Left renal cortex interstitium (tissue), 4 donors: ENCODE data around the gene RFTN2. TPM values are rescaled to one million over a fixed set of nuclear protein-coding genes. Genes with fewer than 3 reads are reported as not detected.
"Not testable (repeated sequence)": the region's sequence is repeated elsewhere in the genome, so short reads cannot be mapped to it uniquely, and the experiment has no call there.

ENCODE experiments used
- DNase-seq, 4 donors: peaks; one replicate each; pipeline ENCODE4 v3.0.0-alpha.2; 2013; ENCODE audit warnings: low read depth in 4 of 4, low spot score in 2 of 4, missing footprints in 1 of 4
- polyA plus RNA-seq, 4 donors: library from polyadenylated mRNA; unstranded; fragments of 120-200 nt; gene quantifications; one replicate each; pipeline ENCODE4 v1.2.1, GENCODE V29; 2013; ENCODE audit not compliant: insufficient read length in 4 of 4

RFTN2 gene
- polyA plus RNA-seq, 4 donors: 17.0 to 23.3 (median 21.2) TPM

GRCh38 chr2:197558393-197558792, 117.0 kb downstream of the RFTN2 start:
- DNase-seq: no peak

- no peak for DNase-seq
Observed at GRCh38 chr2:197556456-197556855, 118.9 kb downstream of the RFTN2 start.

- no peak for DNase-seq
Observed at GRCh38 chr2:197555467-197555866, 119.9 kb downstream of the RFTN2 start.

DNA sequence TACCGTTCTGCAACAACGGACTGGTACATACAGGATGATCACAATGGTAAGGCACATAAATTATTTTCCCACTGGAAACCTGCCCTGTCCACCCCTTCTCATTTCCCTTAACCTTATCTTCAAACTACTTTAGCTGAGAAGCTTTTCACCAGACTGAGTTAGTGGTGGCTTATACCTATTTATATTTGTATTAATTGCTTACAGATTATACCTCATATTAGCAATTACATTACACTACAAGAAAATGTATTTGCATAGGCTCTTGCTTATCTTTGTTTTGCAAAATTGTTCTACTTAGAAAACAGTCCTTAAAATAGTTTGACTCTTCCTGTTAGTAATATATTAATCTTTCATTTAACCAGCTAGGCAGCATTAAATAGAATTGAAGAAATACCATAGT, 124.1 kb downstream of the RFTN2 start:
- DNase-seq: not testable (repeated sequence)

DNA sequence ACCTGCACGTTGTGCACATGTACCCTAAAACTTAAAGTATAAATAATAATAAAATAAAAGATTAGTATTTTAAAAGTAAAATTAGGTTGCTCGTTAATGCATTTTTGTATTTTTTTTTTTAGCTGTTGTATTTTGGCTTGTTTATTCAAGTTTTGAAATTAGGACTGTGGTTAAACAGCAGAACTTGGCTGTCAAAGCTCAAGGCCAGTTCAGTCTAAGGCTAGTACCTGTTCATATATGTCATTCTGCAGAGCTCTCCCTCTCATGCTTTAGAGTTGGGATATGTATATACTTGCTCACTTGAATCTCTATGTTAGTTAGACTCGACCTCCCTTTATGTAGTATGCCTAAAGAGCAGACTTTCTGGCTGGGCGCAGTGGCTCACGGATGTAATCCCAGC, 126.8 kb downstream of the RFTN2 start:
- no peak for DNase-seq

GRCh38 chr2:197547163-197547900, 128.1 kb downstream of the RFTN2 start:
- no peak for DNase-seq

- no peak for DNase-seq
Observed at GRCh38 chr2:197543206-197543605, 132.2 kb downstream of the RFTN2 start.

- no peak for DNase-seq
Observed at GRCh38 chr2:197539734-197540133, 135.7 kb downstream of the RFTN2 start.

DNA sequence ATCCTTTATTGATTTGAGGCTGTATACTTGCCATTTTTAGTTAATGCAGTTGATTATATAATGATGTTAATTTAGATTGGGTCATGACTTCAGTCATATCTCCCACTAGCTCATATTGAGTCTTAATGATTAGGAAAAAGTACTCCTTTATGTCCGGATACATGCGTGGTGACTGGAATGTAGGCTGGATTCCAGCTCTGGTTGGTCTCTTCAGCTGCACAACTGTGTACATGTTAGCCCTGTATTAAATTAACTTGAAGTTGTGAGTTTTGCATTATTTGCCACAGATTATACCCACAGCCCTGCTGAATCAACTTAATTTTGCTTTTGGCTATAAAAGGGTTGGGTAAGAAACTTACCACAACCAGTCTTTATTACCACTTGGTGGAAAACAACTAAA, 137.0 kb downstream of the RFTN2 start:
- no peak for DNase-seq

Other genes starting within 250 kb of the RFTN2 start
- gene SF3B1, start 240.6 kb downstream of the RFTN2 start, polyA plus RNA-seq: 100 to 1,000 TPM; 455 to 654 (median 557) TPM
- gene COQ10B, start 222.0 kb downstream of the RFTN2 start, polyA plus RNA-seq: 10 to 100 TPM; 12.8 to 20.3 (median 16.3) TPM
- gene HSPD1, start 175.7 kb downstream of the RFTN2 start, polyA plus RNA-seq: 100 to 1,000 TPM; 502 to 695 (median 576) TPM
- gene HSPE1, start 175.2 kb downstream of the RFTN2 start, polyA plus RNA-seq: 100 to 1,000 TPM; 213 to 307 (median 255) TPM
- gene MOB4, start 159.5 kb downstream of the RFTN2 start, polyA plus RNA-seq: 10 to 100 TPM; 35.5 to 58.7 (median 47.3) TPM
- 1 to 10 TPM; 7.1 to 8.7 (median 8.0) TPM for gene MARS2, start 29.8 kb upstream of the RFTN2 start, polyA plus RNA-seq
- under 1 TPM in 2 of 4 donors, not detected in 2; 0.05 to 0.18 TPM for gene BOLL, start 109.7 kb upstream of the RFTN2 start, polyA plus RNA-seq
- gene PLCL1, start 129.0 kb upstream of the RFTN2 start, polyA plus RNA-seq: 10 to 100 TPM; 14.2 to 23.3 (median 15.3) TPM